Endometrium (tissue), 2 donors: Measurements from ENCODE around the gene VEPH1.

ENCODE experiments used
- FAIRE-seq: peaks from 2 replicates; lab custom pipeline; 2012; peaks lifted over from hg19 to GRCh38; lab: Jason Lieb, UNC
- donor health status: control.
- donor health status: control.

VEPH1 gene

GRCh38 chr3:157502916-157503595, at the start of gene VEPH1:
VEPH1 (minus strand) TSS chr3:157503416; CDS start chr3:157495349, 8,067 bp downstream.
- FAIRE-seq = no peak

- FAIRE-seq = no peak
Observed at GRCh38 chr3:157551961-157552360, 48.7 kb upstream of the VEPH1 start.

DNA sequence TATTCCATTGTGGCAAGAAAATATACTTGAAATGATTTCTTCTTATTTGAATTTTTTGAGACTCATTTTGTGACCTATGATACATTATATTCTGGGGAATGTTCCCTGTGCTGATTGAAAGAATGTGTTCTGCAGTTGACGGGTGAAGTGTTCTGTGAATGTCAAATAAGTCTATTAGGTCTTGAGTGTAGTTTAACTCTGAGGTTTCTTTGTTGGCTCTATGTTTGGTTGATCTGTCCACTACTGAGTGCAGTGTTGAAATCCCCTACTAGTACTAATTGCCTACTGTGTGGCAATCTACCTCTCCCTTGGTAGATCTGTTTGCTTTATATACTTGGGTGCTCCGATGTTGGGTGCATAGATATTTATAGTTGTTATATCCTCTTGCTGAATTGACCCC, 46.3 kb upstream of the VEPH1 start:
- no peak for FAIRE-seq

DNA sequence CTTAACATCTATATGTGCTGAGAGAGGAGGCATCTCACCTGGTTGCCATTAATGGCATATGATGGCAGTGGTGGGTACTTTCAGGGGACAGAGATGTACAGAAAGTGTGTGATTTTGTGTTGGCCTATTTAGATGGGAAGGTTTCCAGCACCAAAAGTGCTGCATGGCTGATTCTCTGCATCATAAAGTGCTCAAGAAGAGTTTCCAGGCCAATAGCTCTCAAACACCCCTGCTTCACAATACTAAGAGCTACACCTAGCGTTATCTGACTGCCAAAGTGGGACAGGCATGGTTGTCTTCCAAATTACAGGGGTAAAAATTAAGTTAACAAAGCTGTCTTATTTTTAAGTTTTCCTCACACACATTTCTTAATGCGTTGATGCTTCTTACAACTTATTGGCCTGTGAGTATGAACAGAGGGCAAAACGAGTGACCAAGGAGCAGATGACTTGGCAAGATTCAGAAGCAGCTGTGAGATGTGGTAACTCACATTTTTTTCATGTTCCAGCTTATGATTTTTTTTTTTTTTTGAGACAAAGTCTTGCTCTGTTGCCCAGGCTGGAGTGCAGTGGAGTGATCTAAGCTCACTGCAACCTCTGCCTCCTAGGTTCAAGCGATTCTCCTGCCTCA, 41.4 kb upstream of the VEPH1 start:
- FAIRE-seq = no peak

DNA sequence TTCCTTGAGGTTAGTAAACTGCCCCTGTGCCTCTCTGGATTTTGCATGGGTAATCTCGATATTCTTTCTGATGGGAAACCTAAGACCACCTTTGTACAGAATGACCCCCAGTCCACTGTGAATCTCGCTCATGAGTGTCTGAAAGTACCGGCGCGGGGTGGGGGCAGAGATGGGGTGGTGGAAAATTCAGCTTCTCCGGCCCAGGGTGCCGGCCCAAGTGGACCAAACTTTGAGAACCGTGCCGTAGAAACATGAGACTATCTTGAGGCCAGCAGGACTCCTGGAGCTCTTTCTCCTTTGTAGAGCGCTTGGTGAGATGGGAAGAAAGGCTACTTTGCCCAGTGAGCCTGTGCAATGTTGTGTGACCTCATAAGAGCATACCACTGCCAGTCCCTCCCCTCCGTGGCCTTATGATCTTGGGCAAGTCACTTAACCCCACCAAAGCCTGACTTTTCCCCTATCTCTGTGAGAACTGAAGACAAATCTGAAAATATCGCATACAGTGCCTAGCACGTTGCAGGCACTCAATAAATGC, 40.4 kb upstream of the VEPH1 start:
- no peak for FAIRE-seq

GRCh38 chr3:157542711-157543500, 39.7 kb upstream of the VEPH1 start:
- no peak for FAIRE-seq

GRCh38 chr3:157541506-157542236, 38.5 kb upstream of the VEPH1 start:
- no peak for FAIRE-seq

GRCh38 chr3:157540656-157541055, 37.4 kb upstream of the VEPH1 start:
- no peak for FAIRE-seq

DNA sequence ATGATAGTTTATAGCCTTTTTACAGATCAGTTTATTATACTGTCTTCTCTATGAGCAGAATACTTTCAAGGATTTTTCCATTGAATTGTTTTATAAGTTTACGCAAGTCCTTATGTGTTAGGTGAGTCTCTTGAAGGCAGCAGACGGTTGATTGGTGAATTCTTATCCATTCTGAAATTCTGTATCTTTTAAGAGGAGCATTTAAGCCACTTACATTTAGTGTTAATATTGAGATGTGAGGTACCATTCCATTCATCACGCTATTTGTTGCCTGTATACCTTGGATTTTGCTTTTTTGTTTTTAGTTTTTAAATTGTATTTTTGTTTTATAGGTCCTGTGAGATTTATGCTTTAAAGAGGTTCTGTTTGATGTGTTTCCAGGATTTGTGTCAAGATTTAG, 32.5 kb upstream of the VEPH1 start:
- FAIRE-seq = no peak

- no peak for FAIRE-seq
Observed at GRCh38 chr3:157534725-157535161, 31.5 kb upstream of the VEPH1 start.

DNA sequence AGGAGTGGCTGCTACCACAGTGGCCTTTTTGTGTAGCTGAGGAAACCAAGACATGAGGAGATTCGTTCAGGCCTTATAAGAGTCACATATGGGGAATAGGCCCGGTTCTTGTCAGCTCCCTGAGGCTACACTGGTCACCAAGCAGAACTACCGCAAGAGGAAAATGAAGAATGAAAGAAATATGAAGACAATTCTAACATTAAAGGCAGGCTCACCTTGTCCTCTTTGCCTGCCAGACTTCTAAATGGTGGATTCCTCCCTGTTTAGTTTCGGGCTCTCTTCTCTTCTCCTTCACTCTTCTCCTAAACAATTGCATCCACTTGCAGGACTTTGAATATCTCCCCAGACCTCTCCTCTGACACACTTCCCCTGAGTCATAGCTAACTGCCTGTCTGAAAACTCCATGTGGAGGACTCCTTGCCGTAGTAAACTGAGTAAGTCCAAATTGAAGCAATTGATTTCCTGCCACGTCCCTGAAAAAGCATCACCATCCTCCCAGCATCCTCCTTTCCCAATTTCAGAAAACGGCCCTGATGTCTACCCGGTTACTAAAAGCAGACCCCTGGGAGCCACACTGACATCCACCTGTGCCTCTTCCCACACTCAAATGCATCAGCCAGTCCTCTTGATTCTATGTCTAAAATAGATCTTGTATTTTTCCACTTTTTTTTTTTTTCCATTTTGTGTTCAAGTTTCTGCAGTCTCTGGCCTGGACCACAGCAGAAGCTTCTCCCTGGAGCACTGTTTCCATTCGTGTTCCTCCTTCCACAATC, 30.3 kb upstream of the VEPH1 start:
- no peak for FAIRE-seq

- FAIRE-seq = peak; percentile 74
Observed at GRCh38 chr3:157532529-157533297, 29.5 kb upstream of the VEPH1 start.

- no peak for FAIRE-seq
Observed at GRCh38 chr3:157531771-157532170, 28.6 kb upstream of the VEPH1 start.

- FAIRE-seq = no peak
Observed at GRCh38 chr3:157531301-157531660, 28.1 kb upstream of the VEPH1 start.

DNA sequence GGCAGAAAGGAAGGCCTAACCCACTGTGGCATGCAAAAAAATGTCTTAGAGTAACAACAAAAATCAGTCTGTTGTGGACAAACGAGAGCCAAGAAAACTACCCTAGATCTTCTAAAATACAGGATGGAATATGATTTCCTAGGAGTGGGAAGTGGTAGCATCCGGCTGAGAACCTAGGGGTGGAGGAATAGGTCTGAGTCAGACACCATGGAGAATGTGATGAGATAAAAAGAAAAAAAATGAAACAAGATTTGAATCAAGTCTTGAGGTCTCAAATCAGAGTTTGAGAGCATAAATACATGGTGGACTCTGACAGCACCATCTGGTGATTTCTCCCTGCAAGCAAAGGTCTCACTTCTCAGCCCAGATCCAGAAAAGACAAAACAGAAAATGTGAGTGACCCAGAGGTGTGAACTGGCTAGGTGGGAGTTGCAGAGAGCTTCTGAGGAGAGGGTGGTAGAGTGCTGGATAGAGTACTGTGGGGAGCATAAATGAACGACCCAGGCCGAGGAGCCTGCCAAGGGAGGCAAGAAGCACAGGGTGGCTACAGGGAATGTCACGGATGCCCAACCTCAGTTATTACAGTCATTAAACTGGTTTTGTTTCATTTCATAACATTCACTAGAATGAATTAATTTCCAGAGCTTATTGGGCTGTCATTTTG, 27.6 kb upstream of the VEPH1 start:
- no peak for FAIRE-seq

DNA sequence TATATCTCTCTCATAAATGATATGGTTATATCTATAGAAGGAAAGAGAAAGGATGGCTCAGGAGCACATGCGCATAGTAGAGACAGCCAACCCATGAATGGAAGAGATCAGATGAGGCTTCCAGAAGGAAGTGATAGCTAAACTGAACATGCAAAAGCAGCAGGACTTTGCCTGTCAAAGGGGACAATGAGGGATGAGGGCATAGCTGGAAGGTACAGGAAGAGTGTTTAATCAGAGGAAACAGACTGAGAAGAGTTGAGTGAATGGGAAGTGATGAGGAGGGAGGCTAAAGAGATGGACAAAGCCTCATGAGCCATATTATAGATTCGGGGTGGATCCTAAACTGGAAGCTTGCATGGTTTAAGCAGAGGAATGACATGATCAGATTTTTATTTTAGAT, 26.5 kb upstream of the VEPH1 start:
- FAIRE-seq = no peak

DNA sequence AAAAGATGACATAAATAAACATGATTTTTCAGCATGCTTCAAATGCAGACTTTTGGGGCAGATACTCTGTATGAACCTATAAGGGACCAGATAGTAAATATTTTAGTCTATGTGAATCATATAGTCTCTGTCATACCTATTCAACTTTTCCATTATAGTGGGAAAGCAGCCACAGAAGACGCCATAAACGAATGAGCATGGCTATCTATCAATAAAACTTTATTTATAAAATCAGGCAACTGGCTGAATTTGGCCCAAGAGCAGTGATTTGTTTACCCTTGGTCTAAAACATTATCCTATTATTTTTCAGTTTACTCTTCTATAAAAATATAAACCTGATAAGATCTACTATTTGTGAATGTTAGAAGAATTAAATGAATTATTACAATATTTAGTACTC, 25.9 kb upstream of the VEPH1 start:
- no peak for FAIRE-seq

GRCh38 chr3:157527131-157527881, 24.1 kb upstream of the VEPH1 start:
- FAIRE-seq = no peak

- FAIRE-seq = no peak
Observed at GRCh38 chr3:157526036-157526435, 22.8 kb upstream of the VEPH1 start.
